ENCODE data around the gene FAM177B.
A peak's percentile ranks its signal among the peaks of the same experiment; 100 is the strongest.

- TF ChIP-seq CTCF (IDR thresholded peaks at IDR 0.05) (no peak), EP300 (IDR thresholded peaks at IDR 0.05; ENCODE audit: low read depth) (peak; percentile 63)
These were observed 31.6 kb downstream of the FAM177B start for GRCh38 chr1:222768592-222768991.
